HuH-7.5 (cell line): ENCODE measurements around the gene NOS2.
"Not testable (repeated sequence)": the region's sequence is repeated elsewhere in the genome, so short reads cannot be mapped to it uniquely, and the experiment has no call there.

Source experiments
- DNase-seq: peaks from one replicate; pipeline ENCODE4 v3.0.0; 2011; ENCODE audit warnings: low spot score

NOS2 gene

DNA sequence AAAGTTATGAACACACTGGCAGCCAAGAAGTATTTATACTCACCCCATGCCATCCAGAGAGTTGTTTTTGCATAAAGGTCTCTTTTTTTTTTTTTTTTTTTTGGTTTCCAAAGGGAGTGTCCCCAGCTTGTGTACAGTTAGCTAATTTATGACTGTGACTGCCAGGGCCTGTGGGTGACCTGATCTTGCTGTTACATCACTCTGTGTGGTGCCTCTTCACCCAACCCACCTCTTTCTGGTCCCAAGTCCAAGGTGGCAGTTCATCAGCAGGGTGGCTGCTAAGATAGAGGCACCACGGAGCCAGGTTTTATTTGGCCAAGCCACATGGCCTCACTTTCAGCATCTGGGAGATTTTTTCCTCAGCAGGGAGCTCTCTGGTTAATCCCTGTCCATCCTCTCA, at the start of gene NOS2:
NOS2 (minus strand) TSS at position 8 of the 400 bp plus-strand sequence. CDS start 1,720 bp downstream, outside the sequence.
- DNase-seq: no peak

- no peak for DNase-seq
These were observed 49.3 kb upstream of the NOS2 start for GRCh38 chr17:27849474-27850185.

- no peak for DNase-seq
These were observed 48.6 kb upstream of the NOS2 start for GRCh38 chr17:27848931-27849330.

- DNase-seq: not testable (repeated sequence)
These were observed 46.5 kb upstream of the NOS2 start for GRCh38 chr17:27846808-27847307.

GRCh38 chr17:27846042-27846655, 45.8 kb upstream of the NOS2 start:
- DNase-seq: no peak

- no peak for DNase-seq
These were observed 45.1 kb upstream of the NOS2 start for GRCh38 chr17:27845264-27846041.

GRCh38 chr17:27840688-27841087, 40.4 kb upstream of the NOS2 start:
- DNase-seq: no peak

- DNase-seq: not testable (repeated sequence)
These were observed 40.0 kb upstream of the NOS2 start for GRCh38 chr17:27840406-27840678.

DNA sequence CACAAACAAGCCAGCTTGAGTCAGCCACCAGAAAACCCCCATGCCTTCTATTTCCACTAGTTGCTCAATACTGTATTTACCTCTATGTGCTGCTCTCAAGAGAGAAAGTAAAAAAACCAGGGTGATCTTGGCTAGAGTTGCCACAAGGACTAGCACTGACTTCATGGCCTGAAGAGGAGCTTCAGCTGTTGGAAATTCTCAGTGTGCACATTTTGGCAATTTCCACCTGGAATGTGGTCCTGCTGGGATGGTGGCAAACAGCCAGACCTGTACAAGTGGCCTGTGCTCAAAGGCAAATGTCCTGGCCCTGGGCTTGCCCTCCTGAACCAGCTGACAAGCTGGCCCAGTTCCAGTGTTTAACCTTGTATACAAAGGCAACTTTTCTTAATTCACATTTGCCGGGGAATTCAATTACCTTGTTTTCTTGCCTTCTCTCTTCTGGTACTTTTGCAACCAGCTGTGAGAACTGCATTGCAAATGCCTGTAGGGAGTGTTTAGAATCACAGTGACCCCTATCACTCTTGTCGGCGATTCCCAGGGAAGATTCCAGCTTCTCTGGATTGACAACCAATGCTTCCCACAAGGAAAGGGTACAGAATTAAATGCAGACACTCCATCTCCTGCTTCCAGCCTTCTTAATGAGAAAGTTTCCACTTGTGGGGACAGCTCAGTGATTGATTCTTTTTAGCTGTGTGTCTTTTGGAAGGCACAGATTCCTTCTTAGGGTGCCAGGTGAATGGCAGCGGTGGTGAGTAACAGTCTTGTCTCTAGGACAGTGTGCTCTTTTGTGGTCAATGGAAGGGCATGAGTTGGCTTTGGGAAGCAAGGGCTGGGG, 39.5 kb upstream of the NOS2 start:
- DNase-seq: not testable (repeated sequence)

DNA sequence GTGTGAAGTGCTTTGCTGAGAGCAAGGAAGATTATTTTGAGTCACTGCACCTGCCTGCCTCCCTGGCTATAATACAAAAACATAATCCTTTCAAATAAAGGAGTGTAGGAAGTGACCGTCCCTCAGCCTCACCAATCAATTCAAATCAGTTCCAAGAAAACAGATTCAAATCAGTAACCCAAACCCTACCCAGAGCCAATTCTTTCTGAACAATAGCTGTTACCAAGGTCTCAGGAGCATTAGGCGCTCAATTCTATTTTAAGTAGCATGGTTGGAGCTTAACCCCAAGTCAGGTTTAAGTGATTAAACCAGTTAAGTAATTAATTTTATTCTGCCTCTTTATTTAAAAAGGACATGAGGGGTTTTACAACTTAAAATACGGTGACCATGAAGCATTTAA, 38.3 kb upstream of the NOS2 start:
- not testable (repeated sequence) for DNase-seq

- not testable (repeated sequence) for DNase-seq
These were observed 37.4 kb upstream of the NOS2 start for GRCh38 chr17:27837769-27838168.

DNA sequence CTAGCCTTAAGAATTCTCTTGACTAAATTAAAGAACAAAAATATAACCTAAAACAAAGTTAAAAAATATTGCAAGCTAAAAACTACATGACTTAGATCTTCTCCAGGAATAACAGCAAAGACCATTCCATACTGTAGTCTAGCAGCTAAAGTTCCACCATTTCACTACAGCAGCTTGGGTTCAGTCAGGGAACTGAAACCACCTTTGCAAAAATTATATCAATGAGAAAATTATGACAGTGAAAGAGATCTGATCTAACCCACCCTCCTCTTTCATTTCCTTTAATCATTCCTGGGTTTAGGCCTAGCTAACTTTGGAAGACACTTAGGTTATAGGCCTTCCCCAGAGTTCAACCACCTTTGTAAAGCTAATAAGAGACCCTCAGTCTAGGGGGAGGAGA, 36.3 kb upstream of the NOS2 start:
- no peak for DNase-seq

DNA sequence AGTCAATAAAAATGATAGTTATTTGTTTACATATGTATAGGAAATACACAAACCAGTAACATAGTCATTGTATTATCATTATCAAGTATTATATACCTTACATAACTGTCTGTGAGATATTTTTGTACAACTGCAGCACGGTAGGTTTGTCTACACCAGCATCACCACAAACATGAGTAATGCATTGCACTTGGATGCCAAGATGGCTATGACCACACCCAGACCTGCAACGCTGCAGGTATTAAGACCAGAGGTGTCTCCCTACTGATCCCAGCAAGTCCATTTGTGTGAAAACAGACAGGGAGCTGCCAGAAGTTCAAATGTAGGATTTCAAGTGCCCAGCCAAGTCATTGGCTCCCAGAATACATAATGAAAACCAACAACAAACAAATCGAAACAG, 34.2 kb upstream of the NOS2 start:
- DNase-seq: no peak

DNA sequence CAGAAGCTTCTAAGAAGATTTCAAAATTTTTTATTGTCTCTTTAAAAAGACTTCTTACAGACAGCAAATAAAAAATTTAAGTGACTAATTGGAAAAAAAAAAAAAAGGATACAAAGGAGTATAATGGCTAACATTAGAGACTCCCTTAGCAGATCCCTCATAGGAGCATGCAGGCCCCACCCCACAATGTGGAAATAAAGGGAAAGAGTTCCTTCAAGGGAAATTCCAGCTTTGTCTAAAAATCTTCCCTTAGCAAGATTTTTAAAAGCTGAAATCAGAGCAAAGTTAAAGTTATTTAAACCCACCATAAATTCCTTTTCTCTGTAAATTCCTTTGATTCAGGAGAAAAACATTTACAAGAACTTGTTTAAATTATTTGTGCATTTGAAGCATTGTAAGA, 32.5 kb upstream of the NOS2 start:
- DNase-seq: no peak

DNA sequence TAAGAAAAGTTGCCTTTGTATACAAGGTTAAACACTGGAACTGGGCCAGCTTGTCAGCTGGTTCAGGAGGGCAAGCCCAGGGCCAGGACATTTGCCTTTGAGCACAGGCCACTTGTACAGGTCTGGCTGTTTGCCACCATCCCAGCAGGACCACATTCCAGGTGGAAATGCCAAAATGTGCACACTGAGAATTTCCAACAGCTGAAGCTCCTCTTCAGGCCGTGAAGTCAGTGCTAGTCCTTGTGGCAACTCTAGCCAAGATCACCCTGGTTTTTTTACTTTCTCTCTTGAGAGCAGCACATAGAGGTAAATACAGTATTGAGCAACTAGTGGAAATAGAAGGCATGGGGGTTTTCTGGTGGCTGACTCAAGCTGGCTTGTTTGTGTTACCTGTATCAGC, 29.6 kb upstream of the NOS2 start:
- DNase-seq: not testable (repeated sequence)

GRCh38 chr17:27829143-27829711, 28.9 kb upstream of the NOS2 start:
- not testable (repeated sequence) for DNase-seq

DNA sequence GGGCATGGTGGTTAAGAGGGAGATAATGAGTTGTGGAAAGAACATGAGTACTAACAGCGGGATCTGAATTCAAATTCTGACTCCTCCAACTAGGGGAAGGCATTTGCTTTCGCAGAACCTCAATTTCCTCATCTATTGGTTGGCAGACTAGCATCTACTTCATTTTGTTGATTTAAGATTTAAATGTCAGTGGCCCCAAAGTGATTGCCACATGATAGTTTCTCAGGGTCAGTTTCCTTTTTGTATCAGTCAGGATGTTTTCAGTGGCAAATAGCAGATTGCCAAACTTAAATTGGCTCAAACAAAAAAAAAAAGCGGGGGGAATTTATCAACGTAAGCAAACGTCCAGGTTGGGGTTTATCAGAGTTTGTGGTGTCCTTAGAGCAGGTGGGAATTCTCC, 25.1 kb upstream of the NOS2 start:
- no peak for DNase-seq

GRCh38 chr17:27824745-27825144, 24.4 kb upstream of the NOS2 start:
- no peak for DNase-seq

GRCh38 chr17:27824176-27824715, 23.9 kb upstream of the NOS2 start:
- DNase-seq: no peak

- not testable (repeated sequence) for DNase-seq
These were observed 21.8 kb upstream of the NOS2 start for GRCh38 chr17:27822108-27822507.

- no peak for DNase-seq
These were observed 21.0 kb upstream of the NOS2 start for GRCh38 chr17:27821318-27821717.

DNA sequence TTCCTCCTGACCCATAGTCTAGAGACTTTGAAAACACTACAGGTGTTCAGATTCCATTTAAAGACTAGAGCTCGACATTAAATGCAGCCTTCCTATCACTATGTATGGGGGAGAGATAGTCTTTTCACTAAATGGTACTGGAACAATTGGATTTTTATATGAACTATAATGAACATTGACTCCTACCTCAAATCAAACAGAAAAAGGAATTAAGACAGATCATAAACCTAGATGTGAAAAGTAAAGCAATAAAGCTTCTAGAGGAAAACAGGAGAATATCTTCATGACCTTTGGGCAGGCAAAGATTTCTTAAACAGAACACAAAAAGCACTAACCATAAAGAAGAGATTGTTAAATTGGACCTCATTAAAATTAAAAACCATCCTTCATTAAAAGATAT, 18.8 kb upstream of the NOS2 start:
- no peak for DNase-seq
